ENCODE data around the gene WNT4. TPM values are rescaled to one million over a fixed set of nuclear protein-coding genes. Genes with fewer than 3 reads are reported as not detected.
A peak's percentile ranks its signal among the peaks of the same experiment; 100 is the strongest.

The WNT4 gene
- total RNA-seq, 1 donor from 2014 or later, result not detected

DNA sequence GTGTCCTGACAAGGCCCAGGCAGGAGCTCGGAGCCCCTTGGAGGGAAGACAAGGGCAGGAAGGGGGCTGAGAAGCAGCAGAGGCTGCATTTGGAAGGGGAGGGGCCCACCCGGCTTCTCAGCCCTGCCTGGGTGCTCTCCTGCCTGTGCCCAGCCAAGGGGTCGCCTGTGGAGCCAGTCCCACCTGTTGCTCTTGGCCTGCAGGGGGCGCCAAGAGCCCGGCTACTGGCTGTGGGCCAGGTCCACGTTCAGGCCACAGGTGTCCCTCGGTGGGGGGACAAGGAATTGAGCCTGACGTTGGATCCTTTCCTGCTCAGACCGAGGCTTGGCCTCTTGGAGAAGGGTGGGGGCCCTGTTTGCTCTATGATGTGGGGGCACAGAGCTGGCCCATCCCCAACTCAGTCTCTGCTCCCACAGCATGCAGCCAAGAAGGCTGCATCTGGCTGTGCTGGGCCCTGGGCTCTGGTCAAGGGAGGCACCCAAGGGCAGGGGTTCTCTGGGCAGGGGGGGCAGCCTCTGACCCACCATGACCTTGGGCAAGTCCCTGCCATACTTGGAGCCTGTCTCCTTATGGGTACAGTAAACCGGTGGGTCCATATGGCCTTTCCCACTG, 10.9 kb downstream of the WNT4 start:
- Histone ChIP-seq H3K4me3 (no peak overlapping the region), H3K27me3 (peaks cover 43% of the 10 kb centered on the region), H3K9me3 (ENCODE audit: low read depth) (no peaks in the 10 kb centered on the region), H3K79me2 (ENCODE audit: low read depth) (no peaks in the 10 kb centered on the region), H3F3A (ENCODE audit: low read depth) (peaks cover 4% of the 10 kb centered on the region), H2AFZ (replicated peaks) (no peak overlapping the region), H3K4me1 (peaks cover 5% of the 10 kb centered on the region), H4K20me1 (ENCODE audit: low read depth) (peaks cover 65% of the 10 kb centered on the region), H3K4me2 (no peak overlapping the region), H3K9ac (no peak overlapping the region), H3K27ac (no peak overlapping the region), H3K36me3 (no peaks in the 10 kb centered on the region)
- Mint-ChIP-seq H3K4me1 (peaks cover 42% of the 10 kb centered on the region), H3K4me3 (no peak overlapping the region), H3K36me3 (peaks cover 22% of the 10 kb centered on the region), H3K27ac (no peak overlapping the region), H3K9me3 (no peaks in the 10 kb centered on the region), H3K27me3 (ENCODE audit: insufficient read depth, low read depth) (peaks cover 8% of the 10 kb centered on the region)
- TF ChIP-seq, protein P1, sequence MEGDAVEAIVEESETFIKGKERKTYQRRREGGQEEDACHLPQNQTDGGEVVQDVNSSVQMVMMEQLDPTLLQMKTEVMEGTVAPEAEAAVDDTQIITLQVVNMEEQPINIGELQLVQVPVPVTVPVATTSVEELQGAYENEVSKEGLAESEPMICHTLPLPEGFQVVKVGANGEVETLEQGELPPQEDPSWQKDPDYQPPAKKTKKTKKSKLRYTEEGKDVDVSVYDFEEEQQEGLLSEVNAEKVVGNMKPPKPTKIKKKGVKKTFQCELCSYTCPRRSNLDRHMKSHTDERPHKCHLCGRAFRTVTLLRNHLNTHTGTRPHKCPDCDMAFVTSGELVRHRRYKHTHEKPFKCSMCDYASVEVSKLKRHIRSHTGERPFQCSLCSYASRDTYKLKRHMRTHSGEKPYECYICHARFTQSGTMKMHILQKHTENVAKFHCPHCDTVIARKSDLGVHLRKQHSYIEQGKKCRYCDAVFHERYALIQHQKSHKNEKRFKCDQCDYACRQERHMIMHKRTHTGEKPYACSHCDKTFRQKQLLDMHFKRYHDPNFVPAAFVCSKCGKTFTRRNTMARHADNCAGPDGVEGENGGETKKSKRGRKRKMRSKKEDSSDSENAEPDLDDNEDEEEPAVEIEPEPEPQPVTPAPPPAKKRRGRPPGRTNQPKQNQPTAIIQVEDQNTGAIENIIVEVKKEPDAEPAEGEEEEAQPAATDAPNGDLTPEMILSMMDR (IDR thresholded peaks at IDR 0.05), result peak; percentile 95
- no peak for TF ChIP-seq EZH2phosphoT487 (IDR thresholded peaks at IDR 0.05)
- peak; percentile 82 for DNase-seq (ENCODE audit: low spot score)

GRCh38 chr1:22131062-22131461, 11.8 kb downstream of the WNT4 start:
- H3K4me3 ChIP-seq, result no peak overlapping the region
- no peak overlapping the region for H3K9ac ChIP-seq
- no peak overlapping the region for H3K4me2 ChIP-seq
- no peak for TF ChIP-seq EZH2phosphoT487 (IDR thresholded peaks at IDR 0.05)
- TF ChIP-seq EZH2 (IDR thresholded peaks at IDR 0.05), result no peak
- TF ChIP-seq, protein P1 (IDR thresholded peaks at IDR 0.05), result no peak
- H3K27ac ChIP-seq, result no peak overlapping the region
- H3K9me3 Mint-ChIP-seq, result no peaks in the 10 kb centered on the region
- peaks cover 34% of the 10 kb centered on the region for H3K27me3 ChIP-seq
- no peak overlapping the region for H3K4me3 Mint-ChIP-seq
- H3F3A ChIP-seq (ENCODE audit: low read depth), result peaks cover 4% of the 10 kb centered on the region
- H3K4me1 ChIP-seq, result peaks cover 5% of the 10 kb centered on the region
- peaks cover 24% of the 10 kb centered on the region for H3K36me3 Mint-ChIP-seq
- peaks cover 34% of the 10 kb centered on the region for H3K4me1 Mint-ChIP-seq
- H2AFZ ChIP-seq (replicated peaks), result no peak overlapping the region
- H3K27ac Mint-ChIP-seq, result no peak overlapping the region
- DNase-seq (ENCODE audit: low spot score), result no peak
- no peaks in the 10 kb centered on the region for H3K9me3 ChIP-seq (ENCODE audit: low read depth)
- H3K79me2 ChIP-seq (ENCODE audit: low read depth), result no peaks in the 10 kb centered on the region
- no peaks in the 10 kb centered on the region for H3K36me3 ChIP-seq
- peaks cover 8% of the 10 kb centered on the region for H3K27me3 Mint-ChIP-seq (ENCODE audit: insufficient read depth, low read depth)
- peaks cover 61% of the 10 kb centered on the region for H4K20me1 ChIP-seq (ENCODE audit: low read depth)

DNA sequence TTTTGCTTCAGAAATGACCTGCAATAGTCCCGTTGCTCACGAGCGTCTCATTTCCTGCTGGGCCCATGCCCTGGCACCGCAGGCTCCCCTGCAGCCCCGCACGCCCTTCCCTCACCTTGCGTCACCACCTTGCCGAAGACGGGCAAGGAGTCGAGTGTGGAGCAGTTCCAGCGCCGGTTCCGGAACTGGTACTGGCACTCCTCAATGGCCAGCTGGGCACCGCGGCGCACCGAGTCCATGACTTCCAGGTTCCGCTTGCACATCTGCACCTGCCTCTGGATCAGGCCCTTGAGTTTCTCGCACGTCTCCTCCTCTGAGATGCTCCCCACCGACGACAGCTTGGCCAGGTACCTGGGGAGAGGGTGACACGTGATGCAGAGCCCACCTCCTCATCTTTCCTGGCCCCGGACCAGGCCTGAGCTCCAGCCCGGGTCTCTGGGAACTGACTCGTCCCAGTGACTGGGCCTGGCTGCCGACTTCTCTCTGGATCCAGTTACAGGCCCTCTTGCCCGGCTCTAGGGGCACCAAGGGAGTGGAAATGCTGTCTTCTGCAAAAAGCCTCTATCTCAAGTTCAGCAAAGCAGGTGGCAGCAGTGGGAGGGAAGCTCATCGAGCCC, 13.3 kb downstream of the WNT4 start:
- no peaks in the 10 kb centered on the region for H3K27me3 Mint-ChIP-seq (ENCODE audit: insufficient read depth, low read depth)
- H3K9ac ChIP-seq, result no peak overlapping the region
- peaks cover 5% of the 10 kb centered on the region for H3K4me1 ChIP-seq
- no peak overlapping the region for H3K4me2 ChIP-seq
- H2AFZ ChIP-seq (replicated peaks), result no peak overlapping the region
- H3K4me1 Mint-ChIP-seq, result peaks cover 21% of the 10 kb centered on the region
- H3K9me3 Mint-ChIP-seq, result no peaks in the 10 kb centered on the region
- no peaks in the 10 kb centered on the region for H3K36me3 ChIP-seq
- TF ChIP-seq, protein P1 (IDR thresholded peaks at IDR 0.05), result no peak
- no peak for TF ChIP-seq EZH2 (IDR thresholded peaks at IDR 0.05)
- no peak for TF ChIP-seq EZH2phosphoT487 (IDR thresholded peaks at IDR 0.05)
- H3K79me2 ChIP-seq (ENCODE audit: low read depth), result no peaks in the 10 kb centered on the region
- H4K20me1 ChIP-seq (ENCODE audit: low read depth), result peaks cover 46% of the 10 kb centered on the region
- no peak overlapping the region for H3K4me3 ChIP-seq
- H3K9me3 ChIP-seq (ENCODE audit: low read depth), result no peaks in the 10 kb centered on the region
- peaks cover 26% of the 10 kb centered on the region for H3K36me3 Mint-ChIP-seq
- no peak overlapping the region for H3K27ac Mint-ChIP-seq
- no peak overlapping the region for H3K27ac ChIP-seq
- peaks cover 4% of the 10 kb centered on the region for H3F3A ChIP-seq (ENCODE audit: low read depth)
- no peak overlapping the region for H3K4me3 Mint-ChIP-seq
- DNase-seq (ENCODE audit: low spot score), result no peak
- peaks cover 20% of the 10 kb centered on the region for H3K27me3 ChIP-seq

Data from neural progenitor cell (in vitro differentiated cells).